HCT116 (cell line): ENCODE data around the gene DNHD1. TPM values are rescaled to one million over a fixed set of nuclear protein-coding genes. Genes with fewer than 3 reads are reported as not detected.

Source experiments
- ATAC-seq: fragments of 200-7000 bp; cut with Tn5 transposase; 2 replicates; pipeline ENCODE4 v1.9.1; 2020; ENCODE audit warnings: mild to moderate bottlenecking, moderate library complexity
- BruUV-seq: library from RNA; stranded (reverse); fragments of 400-500 nt; replicated peaks from 2 replicates; lab custom pipeline; 2021; lab: Mats Ljungman, UMichigan
- CTCF ChIA-PET: fragments of 300-600 bp; sonication (Branson Sonifier 250); formaldehyde crosslinking; loops from one replicate; lab custom pipeline; 2021; ENCODE audit warnings: antibody characterized with exemption; lab: Charles Lee
- POLR2A ChIA-PET: fragments of 300-600, 350-600 bp; sonication (Branson Sonifier 250); formaldehyde crosslinking; loops from one replicate; lab custom pipeline; 2021; ENCODE audit warnings: antibody characterized with exemption; lab: Charles Lee
- RAD21 ChIA-PET, 2 experiments: fragments of 300-600 bp; sonication (Branson Sonifier 250); formaldehyde crosslinking; loops; one replicate each; lab custom pipeline; 2023; ENCODE audit warnings: low total read pairs in 2 of 2; ENCODE audit not compliant: uncharacterized antibody in 2 of 2, unreplicated experiment in 2 of 2, low non-redundant PET in 1 of 2; lab: Charles Lee
- DNase-seq: peaks from one replicate; pipeline ENCODE4 v3.0.0-alpha.2; 2010; ENCODE audit warnings: low read depth, low spot score
- H2AFZ ChIP-seq: fragments of 200-600 bp; shearing (Covaris generic), sonication (generic); 2 replicates; pipeline ENCODE4 v1.6.1; 2017; ENCODE audit warnings: low read depth, mixed run types, mixed read lengths, antibody characterized with exemption, low read length; ENCODE audit not compliant: poor library complexity, severe bottlenecking
- H3K27ac ChIP-seq: 2 replicates; pipeline ENCODE4 v1.5.1; 2012; ENCODE audit warnings: low read depth, low read length
- H3K27me3 ChIP-seq: fragments of 200-600 bp; sonication (generic); 2 replicates; pipeline ENCODE4 v1.6.1; 2016; ENCODE audit warnings: mixed run types, low read length, mixed read lengths; ENCODE audit not compliant: insufficient read depth
- H3K36me3 ChIP-seq, 2 experiments: fragments of 200-500 bp in 1 of 2; fragments of 200-600 bp in 1 of 2; sonication (Bioruptor generic) in 1 of 2; sonication (generic) in 1 of 2; 2 replicates each; pipeline versions ENCODE4 v1.5.1 to v1.6.1; 2014 to 2016; ENCODE audit warnings: low read length in 2 of 2, inconsistent platforms in 1 of 2, mixed read lengths in 1 of 2, mixed run types in 1 of 2; ENCODE audit not compliant: insufficient read depth in 2 of 2, control insufficient read depth in 1 of 2
- H3K4me1 ChIP-seq, 2 experiments: fragments of 200-600 bp in 1 of 2; sonication (generic) in 1 of 2; 2 replicates each; pipeline versions ENCODE4 v1.5.1 to v1.6.1; 2012 to 2017; ENCODE audit warnings: low read length in 2 of 2, inconsistent platforms in 1 of 2, mild to moderate bottlenecking in 1 of 2, mixed read lengths in 1 of 2, mixed run types in 1 of 2, moderate library complexity in 1 of 2; ENCODE audit not compliant: insufficient read depth in 2 of 2, control insufficient read depth in 1 of 2
- H3K4me2 ChIP-seq: fragments of 200-600 bp; sonication (generic); 2 replicates; pipeline ENCODE4 v1.6.1; 2017; ENCODE audit warnings: mixed run types, low read length, mixed read lengths
- H3K4me3 ChIP-seq, 2 experiments: fragments of 200-600 bp in 1 of 2; sonication (generic) in 1 of 2; replicated peaks in 1 of 2; 2 replicates each; pipeline ENCODE4 v1.5.1; 2011 to 2016; ENCODE audit warnings: low read length in 2 of 2, control low read depth in 1 of 2, low read depth in 1 of 2, mild to moderate bottlenecking in 1 of 2, mixed read lengths in 1 of 2, mixed run types in 1 of 2
- H3K79me2 ChIP-seq: fragments of 200-600 bp; sonication (generic); 2 replicates; pipeline ENCODE4 v1.6.1; 2017; ENCODE audit warnings: mild to moderate bottlenecking, mixed run types, low read length, moderate library complexity, mixed read lengths; ENCODE audit not compliant: insufficient read depth
- H3K9ac ChIP-seq: fragments of 200-600 bp; sonication (generic); 2 replicates; pipeline ENCODE4 v1.6.1; 2016; ENCODE audit warnings: low read length, mixed read lengths
- H3K9me2 ChIP-seq: fragments of 200-600 bp; sonication (generic), shearing (Covaris generic); 2 replicates; pipeline ENCODE4 v1.6.1; 2017; ENCODE audit warnings: mixed run types, mild to moderate bottlenecking, moderate library complexity; ENCODE audit not compliant: insufficient read depth
- H3K9me3 ChIP-seq, 2 experiments: fragments of 200-500 bp in 1 of 2; fragments of 200-600 bp in 1 of 2; sonication (Bioruptor generic) in 1 of 2; sonication (generic) in 1 of 2; 2 replicates each; pipeline ENCODE4 v1.6.1; 2014 to 2017; ENCODE audit warnings: low read length in 2 of 2, mixed read lengths in 2 of 2, inconsistent platforms in 1 of 2, low read depth in 1 of 2, mild to moderate bottlenecking in 1 of 2, mixed run types in 1 of 2, moderate library complexity in 1 of 2; ENCODE audit not compliant: control insufficient read depth in 1 of 2, insufficient read depth in 1 of 2
- H4K20me1 ChIP-seq: fragments of 200-600 bp; sonication (generic), shearing (Covaris generic); 2 replicates; pipeline ENCODE4 v1.6.1; 2017; ENCODE audit warnings: mixed run types, mild to moderate bottlenecking, moderate library complexity; ENCODE audit not compliant: insufficient read depth
- CBX3 ChIP-seq: IDR thresholded peaks from 2 replicates; pipeline ENCODE4 v1.6.1; 2012; ENCODE audit warnings: low read depth
- CEBPB ChIP-seq: IDR thresholded peaks from 2 replicates; pipeline ENCODE4 v1.6.1; 2012; ENCODE audit warnings: low read depth
- EGR1 ChIP-seq: IDR thresholded peaks from 2 replicates; pipeline ENCODE4 v1.6.1; 2012; ENCODE audit warnings: low read depth
- ELF1 ChIP-seq: IDR thresholded peaks from 2 replicates; pipeline ENCODE4 v1.6.1; 2012; ENCODE audit warnings: low read depth, borderline replicate concordance
- EZH2 ChIP-seq: fragments of 200-600 bp; sonication (generic); IDR thresholded peaks from 2 replicates; pipeline ENCODE4 v1.6.1; 2017; ENCODE audit warnings: antibody characterized with exemption, mixed run types
- JUND ChIP-seq: IDR thresholded peaks from 2 replicates; pipeline ENCODE4 v1.6.1; 2012
- POLR2AphosphoS5 ChIP-seq: IDR thresholded peaks from 2 replicates; pipeline ENCODE4 v1.6.1; 2011; ENCODE audit warnings: mild to moderate bottlenecking, low read depth, low read length, moderate library complexity
- RAD21 ChIP-seq: IDR thresholded peaks from 2 replicates; pipeline ENCODE4 v1.6.1; 2012; ENCODE audit warnings: low read depth, mild to moderate bottlenecking
- TCF7L2 ChIP-seq: IDR thresholded peaks from 2 replicates; pipeline ENCODE4 v1.7.0; 2011; ENCODE audit warnings: borderline replicate concordance, inconsistent platforms; ENCODE audit not compliant: insufficient read depth, insufficient read length; ENCODE audit errors: extremely low read depth
- ZNF274 ChIP-seq: fragments of 200-500 bp; sonication (Bioruptor generic); IDR thresholded peaks from 2 replicates; pipeline ENCODE4 v1.6.1; 2014; ENCODE audit warnings: mild to moderate bottlenecking, low read depth, low read length, inconsistent platforms
- intact Hi-C: fragments of 100-400 bp; cut with micrococcal nuclease; formaldehyde crosslinking; loops from 2 replicates; pipeline ENCODE4 v1.10.0; 2022
- total RNA-seq: library from RNA; stranded (reverse); gene quantifications from one replicate; pipeline ENCODE4 v1.2.1, GENCODE V29; 2021; ENCODE audit not compliant: unreplicated experiment
- TF ChIP-seq, protein P1 (sequence below): IDR thresholded peaks from 2 replicates; pipeline ENCODE4 v1.6.1; 2012; ENCODE audit warnings: low read depth
- TF ChIP-seq, protein P2 (sequence below): IDR thresholded peaks from 2 replicates; pipeline ENCODE4 v1.6.1; 2012
- TF ChIP-seq, protein P3 (sequence below): IDR thresholded peaks from 2 replicates; pipeline ENCODE4 v1.6.1; 2011; ENCODE audit warnings: mild to moderate bottlenecking, low read length, moderate library complexity; ENCODE audit not compliant: insufficient replicate concordance; ENCODE audit errors: extremely low read depth
- TF ChIP-seq, protein P4 (sequence below), 3 experiments: fragments of 200-600 bp in 1 of 3; sonication (generic) in 1 of 3; IDR thresholded peaks in 2 of 3; conservative IDR thresholded peaks in 1 of 3; 2 replicates each; pipeline ENCODE4 v1.5.1; 2012 to 2017; ENCODE audit warnings: low read depth in 2 of 3, low read length in 2 of 3, antibody characterized with exemption in 1 of 3, borderline replicate concordance in 1 of 3, control low read depth in 1 of 3, mild to moderate bottlenecking in 1 of 3, mixed read lengths in 1 of 3, mixed run types in 1 of 3, moderate library complexity in 1 of 3; ENCODE audit not compliant: insufficient read depth in 1 of 3

DNHD1 gene
- total RNA-seq, 1 experiment from 2014 or later: 8.0 TPM

DNA sequence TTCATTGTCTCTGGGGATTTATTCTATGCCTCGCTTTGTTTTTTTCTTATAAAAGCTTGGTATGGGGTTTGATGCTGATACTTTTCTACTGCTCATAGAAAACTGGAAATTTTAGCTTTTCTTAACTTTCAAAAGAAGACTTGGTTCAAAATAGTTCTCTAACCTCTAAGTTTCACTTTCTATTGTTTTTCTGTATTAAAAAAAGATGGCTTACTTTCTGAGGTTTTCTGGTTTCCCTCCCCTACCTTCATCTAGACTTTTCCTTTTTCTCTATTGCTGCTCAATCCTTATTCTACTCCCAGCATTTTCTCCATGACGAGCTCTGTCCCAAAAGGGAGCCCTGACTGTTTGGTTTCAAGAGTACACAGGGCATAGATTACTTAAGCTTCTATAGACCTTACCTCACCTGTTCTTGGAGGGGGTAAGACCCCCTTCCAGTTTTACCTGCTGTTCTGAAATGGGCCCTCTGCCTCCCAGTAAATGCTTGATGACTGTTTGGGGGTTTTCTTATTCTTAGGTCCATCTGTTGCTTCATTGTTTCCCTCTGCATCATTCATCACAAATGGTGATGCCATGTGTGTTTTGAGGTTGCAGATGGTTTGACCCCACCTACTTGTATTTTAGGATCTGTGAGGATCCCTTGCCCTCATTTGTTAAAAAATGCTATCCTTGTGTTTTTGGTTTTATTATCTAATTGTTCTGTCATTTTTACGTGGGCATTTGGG, 29.5 kb downstream of the DNHD1 start:
- H3K36me3 ChIP-seq: no peaks in the 10 kb centered on the region
- H3K9me2 ChIP-seq: no peaks in the 10 kb centered on the region
- H3K4me3 ChIP-seq: no peak overlapping the region
- H2AFZ ChIP-seq: no peak overlapping the region
- H3K27ac ChIP-seq: no peak overlapping the region
- no peaks in the 10 kb centered on the region for H3K9me3 ChIP-seq
- no peak overlapping the region for H3K9ac ChIP-seq
- TF ChIP-seq CEBPB (no peak), POLR2AphosphoS5 (no peak), EGR1 (no peak), RAD21 (no peak), ZNF274 (no peak), ELF1 (no peak), JUND (no peak), EZH2 (no peak), TCF7L2 (no peak), CBX3 (no peak)
- TF ChIP-seq, protein P1, sequence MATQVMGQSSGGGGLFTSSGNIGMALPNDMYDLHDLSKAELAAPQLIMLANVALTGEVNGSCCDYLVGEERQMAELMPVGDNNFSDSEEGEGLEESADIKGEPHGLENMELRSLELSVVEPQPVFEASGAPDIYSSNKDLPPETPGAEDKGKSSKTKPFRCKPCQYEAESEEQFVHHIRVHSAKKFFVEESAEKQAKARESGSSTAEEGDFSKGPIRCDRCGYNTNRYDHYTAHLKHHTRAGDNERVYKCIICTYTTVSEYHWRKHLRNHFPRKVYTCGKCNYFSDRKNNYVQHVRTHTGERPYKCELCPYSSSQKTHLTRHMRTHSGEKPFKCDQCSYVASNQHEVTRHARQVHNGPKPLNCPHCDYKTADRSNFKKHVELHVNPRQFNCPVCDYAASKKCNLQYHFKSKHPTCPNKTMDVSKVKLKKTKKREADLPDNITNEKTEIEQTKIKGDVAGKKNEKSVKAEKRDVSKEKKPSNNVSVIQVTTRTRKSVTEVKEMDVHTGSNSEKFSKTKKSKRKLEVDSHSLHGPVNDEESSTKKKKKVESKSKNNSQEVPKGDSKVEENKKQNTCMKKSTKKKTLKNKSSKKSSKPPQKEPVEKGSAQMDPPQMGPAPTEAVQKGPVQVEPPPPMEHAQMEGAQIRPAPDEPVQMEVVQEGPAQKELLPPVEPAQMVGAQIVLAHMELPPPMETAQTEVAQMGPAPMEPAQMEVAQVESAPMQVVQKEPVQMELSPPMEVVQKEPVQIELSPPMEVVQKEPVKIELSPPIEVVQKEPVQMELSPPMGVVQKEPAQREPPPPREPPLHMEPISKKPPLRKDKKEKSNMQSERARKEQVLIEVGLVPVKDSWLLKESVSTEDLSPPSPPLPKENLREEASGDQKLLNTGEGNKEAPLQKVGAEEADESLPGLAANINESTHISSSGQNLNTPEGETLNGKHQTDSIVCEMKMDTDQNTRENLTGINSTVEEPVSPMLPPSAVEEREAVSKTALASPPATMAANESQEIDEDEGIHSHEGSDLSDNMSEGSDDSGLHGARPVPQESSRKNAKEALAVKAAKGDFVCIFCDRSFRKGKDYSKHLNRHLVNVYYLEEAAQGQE: no peak
- TF ChIP-seq, protein P2, sequence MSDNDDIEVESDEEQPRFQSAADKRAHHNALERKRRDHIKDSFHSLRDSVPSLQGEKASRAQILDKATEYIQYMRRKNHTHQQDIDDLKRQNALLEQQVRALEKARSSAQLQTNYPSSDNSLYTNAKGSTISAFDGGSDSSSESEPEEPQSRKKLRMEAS: no peak
- TF ChIP-seq, protein P3, sequence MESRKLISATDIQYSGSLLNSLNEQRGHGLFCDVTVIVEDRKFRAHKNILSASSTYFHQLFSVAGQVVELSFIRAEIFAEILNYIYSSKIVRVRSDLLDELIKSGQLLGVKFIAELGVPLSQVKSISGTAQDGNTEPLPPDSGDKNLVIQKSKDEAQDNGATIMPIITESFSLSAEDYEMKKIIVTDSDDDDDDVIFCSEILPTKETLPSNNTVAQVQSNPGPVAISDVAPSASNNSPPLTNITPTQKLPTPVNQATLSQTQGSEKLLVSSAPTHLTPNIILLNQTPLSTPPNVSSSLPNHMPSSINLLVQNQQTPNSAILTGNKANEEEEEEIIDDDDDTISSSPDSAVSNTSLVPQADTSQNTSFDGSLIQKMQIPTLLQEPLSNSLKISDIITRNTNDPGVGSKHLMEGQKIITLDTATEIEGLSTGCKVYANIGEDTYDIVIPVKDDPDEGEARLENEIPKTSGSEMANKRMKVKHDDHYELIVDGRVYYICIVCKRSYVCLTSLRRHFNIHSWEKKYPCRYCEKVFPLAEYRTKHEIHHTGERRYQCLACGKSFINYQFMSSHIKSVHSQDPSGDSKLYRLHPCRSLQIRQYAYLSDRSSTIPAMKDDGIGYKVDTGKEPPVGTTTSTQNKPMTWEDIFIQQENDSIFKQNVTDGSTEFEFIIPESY: no peak
- TF ChIP-seq, protein P4, sequence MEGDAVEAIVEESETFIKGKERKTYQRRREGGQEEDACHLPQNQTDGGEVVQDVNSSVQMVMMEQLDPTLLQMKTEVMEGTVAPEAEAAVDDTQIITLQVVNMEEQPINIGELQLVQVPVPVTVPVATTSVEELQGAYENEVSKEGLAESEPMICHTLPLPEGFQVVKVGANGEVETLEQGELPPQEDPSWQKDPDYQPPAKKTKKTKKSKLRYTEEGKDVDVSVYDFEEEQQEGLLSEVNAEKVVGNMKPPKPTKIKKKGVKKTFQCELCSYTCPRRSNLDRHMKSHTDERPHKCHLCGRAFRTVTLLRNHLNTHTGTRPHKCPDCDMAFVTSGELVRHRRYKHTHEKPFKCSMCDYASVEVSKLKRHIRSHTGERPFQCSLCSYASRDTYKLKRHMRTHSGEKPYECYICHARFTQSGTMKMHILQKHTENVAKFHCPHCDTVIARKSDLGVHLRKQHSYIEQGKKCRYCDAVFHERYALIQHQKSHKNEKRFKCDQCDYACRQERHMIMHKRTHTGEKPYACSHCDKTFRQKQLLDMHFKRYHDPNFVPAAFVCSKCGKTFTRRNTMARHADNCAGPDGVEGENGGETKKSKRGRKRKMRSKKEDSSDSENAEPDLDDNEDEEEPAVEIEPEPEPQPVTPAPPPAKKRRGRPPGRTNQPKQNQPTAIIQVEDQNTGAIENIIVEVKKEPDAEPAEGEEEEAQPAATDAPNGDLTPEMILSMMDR (IDR thresholded peaks at IDR 0.05 in 2 of 3, conservative IDR thresholded peaks at IDR 0.05 in 1 of 3; ENCODE audit: borderline replicate concordance in 1 of 3, insufficient read depth in 1 of 3, low read depth in 2 of 3, low read length in 2 of 3): no peak
- TF ChIP-seq, all 23 proteins: peak for 0
- CTCF ChIA-PET: interaction anchor here (1.1 kb wide), 1 partner anchor 148 kb away, joined by 3 read pairs; no protein-coding TSS in a partner anchor
- intact Hi-C loops: no loop called here
- Histone ChIP-seq H3K27me3 (no peaks in the 10 kb centered on the region), H3K79me2 (no peaks in the 10 kb centered on the region), H4K20me1 (no peaks in the 10 kb centered on the region), H3K4me1 (peaks cover 8 to 11% of the 10 kb centered on the region in 2 experiments; a peak in 3 of 4 replicates), H3K4me2 (no peak overlapping the region)
- ATAC-seq: no peak
- no peak for DNase-seq
- POLR2A ChIA-PET: no interaction called here
- BruUV-seq: no TSS peak
- RAD21 ChIA-PET: no interaction called here
